AG04450 (cell line): ENCODE measurements around the gene SYT15. TPM values are rescaled to one million over a fixed set of nuclear protein-coding genes. Genes with fewer than 3 reads are reported as not detected.
A peak's percentile ranks its signal among the peaks of the same experiment; 100 is the strongest.

Source experiments
- CTCF ChIA-PET: fragments of 300-600, 350-600 bp; formaldehyde crosslinking; extraction: SDS; loops from one replicate; lab custom pipeline; 2022; ENCODE audit warnings: antibody characterized with exemption, inconsistent platforms; lab: Charles Lee
- POLR2A ChIA-PET: fragments of 350-600 bp; formaldehyde crosslinking; extraction: SDS; loops from one replicate; lab custom pipeline; 2021; ENCODE audit warnings: antibody characterized with exemption, inconsistent platforms; lab: Yijun Ruan, JAX
- DNase-seq: peaks from one replicate; pipeline ENCODE4 v3.0.0-alpha.2; 2011; ENCODE audit warnings: low read depth, low spot score
- H3K27ac ChIP-seq: one replicate; pipeline ENCODE4 v1.5.1; 2012; ENCODE audit warnings: low read depth, low read length, control low read depth
- H3K27me3 ChIP-seq: one replicate; pipeline ENCODE4 v1.6.0; 2012; ENCODE audit warnings: low read length; ENCODE audit not compliant: control insufficient read depth, insufficient read depth
- H3K4me3 ChIP-seq: 2 replicates; pipeline ENCODE4 v1.5.1; 2011; ENCODE audit warnings: mild to moderate bottlenecking, low read depth, low read length, control low read depth
- H3K9me3 ChIP-seq: 2 replicates; pipeline ENCODE4 v1.5.1; 2012; ENCODE audit warnings: low read length; ENCODE audit not compliant: control insufficient read depth, insufficient read depth
- CTCF ChIP-seq: IDR thresholded peaks from 2 replicates; pipeline ENCODE4 v1.5.1; 2011; ENCODE audit warnings: low read depth, low read length, control low read depth, inconsistent platforms
- polyA plus RNA-seq: library from polyadenylated mRNA; depleted of rRNA; stranded (reverse); fragments of >200 nt; gene quantifications from 2 replicates; pipeline ENCODE4 v1.2.3, GENCODE V29; 2011

SYT15 gene
- polyA plus RNA-seq, 1 experiment, result 0.15 TPM

GRCh38 chr10:46556515-46557318, 22.2 kb upstream of the SYT15 start, which contains the start of gene GPRIN2:
TSS of gene GPRIN2 (minus strand) at chr10:46556658. CDS start at chr10:46550736, 5,922 bp downstream.
- Histone ChIP-seq H3K27me3 (peaks cover 83% of the 10 kb centered on the region), H3K9me3 (peaks cover 13% of the 10 kb centered on the region), H3K4me3 (peak within 1 kb of the TSS; percentile 35; the same call in 1 of the 2 replicates), H3K27ac (no peak within 1 kb of the TSS)
- DNase-seq, result no peak
- ChIA-PET CTCF (no interaction called here), POLR2A (interaction anchor here (1.0 kb wide), 1 partner anchor 40 kb away, joined by 3 read pairs; no protein-coding TSS in a partner anchor)
- TF ChIP-seq CTCF, result no peak

- Histone ChIP-seq H3K9me3 (peaks cover 13% of the 10 kb centered on the region), H3K27ac (no peak overlapping the region), H3K27me3 (peaks cover 79% of the 10 kb centered on the region), H3K4me3 (no peak overlapping the region)
- ChIA-PET CTCF (interaction anchor here (1.0 kb wide), 1 partner anchor 13 kb away, joined by 3 read pairs; no protein-coding TSS in a partner anchor), POLR2A (interaction anchor here (1.0 kb wide), 1 partner anchor 41 kb away, joined by 3 read pairs; no protein-coding TSS in a partner anchor)
- no peak for DNase-seq
- TF ChIP-seq CTCF, result no peak
Measured at GRCh38 chr10:46557319-46558121, 21.4 kb upstream of the SYT15 start.

- DNase-seq, result no peak
- Histone ChIP-seq H3K27ac (no peak overlapping the region), H3K9me3 (peaks cover 13% of the 10 kb centered on the region), H3K27me3 (peaks cover 75% of the 10 kb centered on the region), H3K4me3 (no peak overlapping the region)
- ChIA-PET CTCF (interaction anchor here (1.0 kb wide), 1 partner anchor 13 kb away, joined by 3 read pairs; no protein-coding TSS in a partner anchor), POLR2A (no interaction called here)
- TF ChIP-seq CTCF, result no peak
Measured at GRCh38 chr10:46558122-46558391, 20.9 kb upstream of the SYT15 start.

- POLR2A ChIA-PET, result no interaction called here
- H3K4me3 ChIP-seq, result no peak overlapping the region
- CTCF ChIA-PET, result interaction anchor here (1.0 to 1.5 kb wide), 2 partner anchors 14 to 329 kb away, joined by 3 to 6 read pairs; no protein-coding TSS in a partner anchor
- TF ChIP-seq CTCF, result no peak
- no peak for DNase-seq
- H3K9me3 ChIP-seq, result peaks cover 13% of the 10 kb centered on the region
- no peak overlapping the region for H3K27ac ChIP-seq
- peaks cover 69% of the 10 kb centered on the region for H3K27me3 ChIP-seq
Measured at GRCh38 chr10:46558392-46559185, 20.3 kb upstream of the SYT15 start.
